Caco-2 (cell line): ENCODE results near the gene MYO7B. TPM values are rescaled to one million over a fixed set of nuclear protein-coding genes. Genes with fewer than 3 reads are reported as not detected.
A peak's percentile ranks its signal among the peaks of the same experiment; 100 is the strongest.

Experiments used
- BruUV-seq: library from RNA; stranded (reverse); fragments of 400-500 nt; replicated peaks from 2 replicates; lab custom pipeline; 2021; lab: Mats Ljungman, UMichigan
- CTCF ChIA-PET: fragments of 300-600 bp; sonication (Branson Sonifier 250); formaldehyde crosslinking; loops from one replicate; lab custom pipeline; 2022; ENCODE audit warnings: antibody characterized with exemption; lab: Charles Lee
- POLR2A ChIA-PET: fragments of 300-600 bp; sonication (Branson Sonifier 250); formaldehyde crosslinking; loops from one replicate; lab custom pipeline; 2022; ENCODE audit warnings: antibody characterized with exemption; lab: Charles Lee
- DNase-seq, 2 experiments: peaks; one replicate each; pipeline versions ENCODE4 v3.0.0 to v3.0.0-alpha.2; 2020 to 2022
- H3K27me3 ChIP-seq: replicated peaks from 2 replicates; pipeline ENCODE4 v1.6.0; 2011; ENCODE audit warnings: low read length; ENCODE audit not compliant: control insufficient read depth, insufficient read depth
- H3K36me3 ChIP-seq: 2 replicates; pipeline ENCODE4 v1.5.1; 2011; ENCODE audit warnings: low read length; ENCODE audit not compliant: control insufficient read depth, insufficient read depth
- H3K4me1 ChIP-seq: fragments of 250-450 bp; sonication (Bioruptor Pico); 2 replicates; pipeline ENCODE4 v1.5.1; 2020; ENCODE audit warnings: mild to moderate bottlenecking
- H3K4me3 ChIP-seq: 2 replicates; pipeline ENCODE4 v1.5.1; 2011; ENCODE audit warnings: low read depth, mild to moderate bottlenecking, control low read depth, low read length
- H3K9me3 ChIP-seq: fragments of 250-450 bp; sonication (Bioruptor Pico); 2 replicates; pipeline ENCODE4 v1.5.1; 2020; ENCODE audit warnings: mild to moderate bottlenecking, moderate library complexity
- H3K27ac Mint-ChIP-seq: one replicate; pipeline ENCODE4 v1.8.0; 2022; ENCODE audit warnings: mixed read lengths; ENCODE audit not compliant: unreplicated experiment
- H3K27me3 Mint-ChIP-seq: one replicate; pipeline ENCODE4 v1.8.0; 2022; ENCODE audit warnings: mixed read lengths; ENCODE audit not compliant: insufficient read depth, unreplicated experiment
- H3K36me3 Mint-ChIP-seq: one replicate; pipeline ENCODE4 v1.8.0; 2022; ENCODE audit warnings: mild to moderate bottlenecking, mixed read lengths; ENCODE audit not compliant: insufficient read depth, unreplicated experiment
- H3K4me1 Mint-ChIP-seq: one replicate; pipeline ENCODE4 v1.8.0; 2022; ENCODE audit warnings: low read depth, mixed read lengths; ENCODE audit not compliant: unreplicated experiment
- H3K4me3 Mint-ChIP-seq: one replicate; pipeline ENCODE4 v1.8.0; 2022; ENCODE audit warnings: mild to moderate bottlenecking, moderate library complexity, mixed read lengths; ENCODE audit not compliant: unreplicated experiment
- H3K9me3 Mint-ChIP-seq: one replicate; pipeline ENCODE4 v1.8.0; 2022; ENCODE audit warnings: mixed read lengths; ENCODE audit not compliant: unreplicated experiment
- intact Hi-C: fragments of 100-400 bp; cut with micrococcal nuclease; formaldehyde crosslinking; loops from one replicate; pipeline ENCODE4 v1.10.0; 2022; ENCODE audit not compliant: unreplicated experiment
- total RNA-seq: library from RNA; stranded (reverse); gene quantifications from 2 replicates; pipeline ENCODE4 v1.2.3, GENCODE V29; 2022
- TF ChIP-seq, protein P1 (sequence below), 2 experiments: fragments of 200-600 bp in 1 of 2; IDR thresholded peaks; 1 replicate in 1 of 2; 2 replicates in 1 of 2; pipeline versions ENCODE4 v1.5.1 to v1.8.0; 2011 to 2022; ENCODE audit warnings: antibody characterized with exemption in 1 of 2, control low read depth in 1 of 2, inconsistent platforms in 1 of 2, low read depth in 1 of 2, low read length in 1 of 2, mild to moderate bottlenecking in 1 of 2, moderate library complexity in 1 of 2; ENCODE audit not compliant: insufficient read depth in 1 of 2, severe bottlenecking in 1 of 2, unreplicated experiment in 1 of 2

Gene MYO7B
- total RNA-seq, 1 experiment from 2014 or later, result 0.27 TPM

DNA sequence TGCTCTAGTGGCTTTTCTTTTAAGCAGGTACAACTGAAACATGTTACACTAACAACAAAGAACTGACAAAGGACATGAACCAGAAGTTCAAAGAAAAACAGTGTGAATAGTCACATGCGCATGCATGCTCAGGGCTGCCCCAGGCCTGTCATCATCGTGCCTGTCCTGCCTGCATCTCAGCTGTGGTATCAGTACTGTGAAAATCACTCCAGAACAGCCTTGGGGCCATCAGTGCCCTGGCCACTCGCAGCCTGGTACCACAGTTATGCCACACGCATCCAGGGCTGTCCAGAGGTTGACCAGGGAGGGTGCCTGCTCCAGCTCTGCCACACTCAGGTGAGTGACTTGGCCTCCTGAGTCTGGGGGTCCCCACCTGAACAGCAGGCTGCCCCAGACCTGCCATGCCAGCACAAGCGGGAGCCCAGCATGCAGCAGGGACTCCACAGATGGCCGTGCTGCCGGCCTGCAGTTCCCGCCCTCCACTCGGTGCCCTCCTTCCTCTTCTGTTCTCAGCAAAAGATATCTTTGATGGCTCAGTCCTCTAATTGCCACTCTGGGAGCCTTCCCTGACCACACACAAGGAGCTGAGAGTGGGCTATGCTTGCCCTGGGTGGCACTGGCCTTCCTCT, 127.6 kb downstream of the MYO7B start:
- Mint-ChIP-seq H3K4me3 (no peak overlapping the region), H3K36me3 (no peaks in the 10 kb centered on the region), H3K27ac (no peak overlapping the region), H3K9me3 (no peaks in the 10 kb centered on the region), H3K27me3 (no peaks in the 10 kb centered on the region), H3K4me1 (no peaks in the 10 kb centered on the region)
- TF ChIP-seq, protein P1, sequence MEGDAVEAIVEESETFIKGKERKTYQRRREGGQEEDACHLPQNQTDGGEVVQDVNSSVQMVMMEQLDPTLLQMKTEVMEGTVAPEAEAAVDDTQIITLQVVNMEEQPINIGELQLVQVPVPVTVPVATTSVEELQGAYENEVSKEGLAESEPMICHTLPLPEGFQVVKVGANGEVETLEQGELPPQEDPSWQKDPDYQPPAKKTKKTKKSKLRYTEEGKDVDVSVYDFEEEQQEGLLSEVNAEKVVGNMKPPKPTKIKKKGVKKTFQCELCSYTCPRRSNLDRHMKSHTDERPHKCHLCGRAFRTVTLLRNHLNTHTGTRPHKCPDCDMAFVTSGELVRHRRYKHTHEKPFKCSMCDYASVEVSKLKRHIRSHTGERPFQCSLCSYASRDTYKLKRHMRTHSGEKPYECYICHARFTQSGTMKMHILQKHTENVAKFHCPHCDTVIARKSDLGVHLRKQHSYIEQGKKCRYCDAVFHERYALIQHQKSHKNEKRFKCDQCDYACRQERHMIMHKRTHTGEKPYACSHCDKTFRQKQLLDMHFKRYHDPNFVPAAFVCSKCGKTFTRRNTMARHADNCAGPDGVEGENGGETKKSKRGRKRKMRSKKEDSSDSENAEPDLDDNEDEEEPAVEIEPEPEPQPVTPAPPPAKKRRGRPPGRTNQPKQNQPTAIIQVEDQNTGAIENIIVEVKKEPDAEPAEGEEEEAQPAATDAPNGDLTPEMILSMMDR (IDR thresholded peaks at IDR 0.05; ENCODE audit: insufficient read depth in 1 of 2, low read depth in 1 of 2, low read length in 1 of 2, severe bottlenecking in 1 of 2, unreplicated experiment in 1 of 2), result no peak
- H3K36me3 ChIP-seq, result no peaks in the 10 kb centered on the region
- peak in 1 of 2 experiments; percentile 23 for DNase-seq
- ChIA-PET CTCF (no interaction called here), POLR2A (interaction anchor here (0.6 kb wide), 1 partner anchor 17 kb away, joined by 3 read pairs; no protein-coding TSS in a partner anchor)
- H3K27me3 ChIP-seq, result no peaks in the 10 kb centered on the region
- BruUV-seq, result no TSS peak
- H3K4me1 ChIP-seq, result peaks cover 10% of the 10 kb centered on the region
- intact Hi-C loops, result no loop called here
- H3K9me3 ChIP-seq, result 0 out of 2 replicates have a peak, but pooled peaks cover 5% of the 10 kb centered on the region
- H3K4me3 ChIP-seq, result no peak overlapping the region

DNA sequence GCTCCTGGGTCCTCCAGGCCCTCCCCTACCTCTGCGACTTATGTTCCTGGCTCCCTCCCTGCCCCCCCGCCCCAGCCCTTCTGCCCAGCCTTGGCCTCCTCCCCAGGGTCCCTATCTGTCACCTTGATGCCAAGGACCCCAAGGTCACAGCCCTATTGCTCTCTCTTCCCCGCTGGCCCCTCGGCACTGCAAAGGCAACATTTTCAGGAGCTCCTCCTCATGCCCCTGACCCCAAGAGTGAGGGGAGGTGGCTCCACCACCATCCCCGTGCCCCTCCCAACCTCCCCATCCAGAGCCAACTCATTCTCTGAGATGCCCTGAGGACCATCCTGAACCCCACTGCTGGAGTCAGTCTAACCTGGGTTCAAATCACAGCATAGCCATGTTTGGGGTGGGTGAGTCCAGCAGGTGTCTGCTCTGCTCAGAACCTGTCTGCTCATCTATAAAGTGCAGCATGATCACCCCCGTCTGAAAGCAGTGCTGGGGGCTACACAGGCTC, 128.1 kb downstream of the MYO7B start:
- H3K4me3 Mint-ChIP-seq, result no peak overlapping the region
- no peak overlapping the region for H3K27ac Mint-ChIP-seq
- ChIA-PET POLR2A (interaction anchor here (0.6 kb wide), 1 partner anchor 17 kb away, joined by 3 read pairs; no protein-coding TSS in a partner anchor), CTCF (no interaction called here)
- H3K9me3 Mint-ChIP-seq, result no peaks in the 10 kb centered on the region
- no peaks in the 10 kb centered on the region for H3K27me3 Mint-ChIP-seq
- TF ChIP-seq, protein P1 (IDR thresholded peaks at IDR 0.05; ENCODE audit: insufficient read depth in 1 of 2, low read depth in 1 of 2, low read length in 1 of 2, severe bottlenecking in 1 of 2, unreplicated experiment in 1 of 2), result no peak
- no peak overlapping the region for H3K4me3 ChIP-seq
- H3K4me1 Mint-ChIP-seq, result no peaks in the 10 kb centered on the region
- H3K36me3 ChIP-seq, result no peaks in the 10 kb centered on the region
- DNase-seq, result no peak
- 0 out of 2 replicates have a peak, but pooled peaks cover 8% of the 10 kb centered on the region for H3K9me3 ChIP-seq
- no peaks in the 10 kb centered on the region for H3K36me3 Mint-ChIP-seq
- H3K27me3 ChIP-seq, result no peaks in the 10 kb centered on the region
- no TSS peak for BruUV-seq
- intact Hi-C loops, result no loop called here
- H3K4me1 ChIP-seq, result peaks cover 10% of the 10 kb centered on the region

DNA sequence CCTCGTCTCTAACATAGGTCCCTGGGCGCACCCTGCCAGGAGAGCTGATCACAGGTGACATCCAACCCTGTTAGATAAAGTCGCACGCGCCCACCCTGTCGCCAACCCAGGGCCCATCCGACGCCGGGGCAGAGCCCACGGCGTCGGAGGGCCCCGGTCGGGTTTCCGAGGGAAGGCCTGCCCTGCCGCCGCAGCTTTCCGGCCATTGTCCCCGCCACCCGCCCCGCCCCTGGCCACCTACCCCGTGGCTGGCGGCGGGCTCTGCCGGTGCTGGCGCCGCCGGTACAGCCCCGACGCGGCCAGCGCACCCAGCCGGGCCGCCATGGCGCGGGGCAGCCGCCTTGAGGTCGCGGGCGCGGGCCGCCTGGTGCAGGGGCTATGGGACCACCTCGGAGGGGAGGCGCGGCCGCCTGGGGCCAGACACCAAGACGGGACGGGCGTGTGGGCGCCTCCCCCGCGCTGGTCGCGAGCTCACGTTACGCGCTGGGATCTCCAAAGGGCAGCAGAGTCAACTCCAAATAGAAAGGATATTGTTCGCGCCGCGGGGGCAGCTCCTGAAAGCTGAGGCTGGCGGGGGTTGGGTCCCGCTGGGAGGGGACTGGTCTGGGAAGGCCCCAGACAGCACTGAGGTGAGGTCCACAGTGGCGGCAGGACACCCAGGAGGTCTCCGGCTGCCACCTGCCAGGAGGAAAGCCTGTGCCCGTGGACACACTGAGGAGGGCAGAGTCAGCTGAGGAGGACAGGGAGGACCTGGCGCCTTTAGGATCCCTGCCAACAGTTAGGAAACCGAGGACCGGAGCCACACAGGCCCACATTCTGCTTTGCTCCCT, 128.8 kb downstream of the MYO7B start:
- POLR2A ChIA-PET, result no interaction called here
- 0 out of 2 replicates have a peak, but pooled peaks cover 8% of the 10 kb centered on the region for H3K9me3 ChIP-seq
- CTCF ChIA-PET, result no interaction called here
- Mint-ChIP-seq H3K4me1 (no peaks in the 10 kb centered on the region), H3K4me3 (no peak overlapping the region), H3K36me3 (no peaks in the 10 kb centered on the region), H3K27ac (no peak overlapping the region), H3K9me3 (no peaks in the 10 kb centered on the region), H3K27me3 (no peaks in the 10 kb centered on the region)
- peak overlapping the region; percentile 24 for H3K4me3 ChIP-seq
- peaks cover 10% of the 10 kb centered on the region for H3K4me1 ChIP-seq
- no TSS peak for BruUV-seq
- TF ChIP-seq, protein P1 (IDR thresholded peaks at IDR 0.05; ENCODE audit: insufficient read depth in 1 of 2, low read depth in 1 of 2, low read length in 1 of 2, severe bottlenecking in 1 of 2, unreplicated experiment in 1 of 2), result no peak
- peak in 1 of 2 experiments; percentile 29 for DNase-seq
- intact Hi-C loops, result no loop called here
- H3K36me3 ChIP-seq, result no peaks in the 10 kb centered on the region
- H3K27me3 ChIP-seq, result no peaks in the 10 kb centered on the region
